Retinal pigment epithelial cell (primary cell): Measurements from ENCODE around the gene TBC1D1.

Experiments
- DNase-seq: peaks from one replicate; pipeline ENCODE4 v3.0.0-alpha.2; 2010; ENCODE audit warnings: low read depth
- H3K4me3 ChIP-seq: 2 replicates; pipeline ENCODE4 v1.5.1; 2011; ENCODE audit warnings: mild to moderate bottlenecking, low read length, control low read depth, moderate library complexity
- TF ChIP-seq, protein P1 (sequence below): conservative IDR thresholded peaks from 2 replicates; pipeline ENCODE4 v1.5.1; 2011; ENCODE audit warnings: low read depth, low read length, control low read depth, inconsistent platforms

The TBC1D1 gene

GRCh38 chr4:37902212-37902611 lies 11.3 kb downstream of the TBC1D1 start:
- TF ChIP-seq, protein P1, sequence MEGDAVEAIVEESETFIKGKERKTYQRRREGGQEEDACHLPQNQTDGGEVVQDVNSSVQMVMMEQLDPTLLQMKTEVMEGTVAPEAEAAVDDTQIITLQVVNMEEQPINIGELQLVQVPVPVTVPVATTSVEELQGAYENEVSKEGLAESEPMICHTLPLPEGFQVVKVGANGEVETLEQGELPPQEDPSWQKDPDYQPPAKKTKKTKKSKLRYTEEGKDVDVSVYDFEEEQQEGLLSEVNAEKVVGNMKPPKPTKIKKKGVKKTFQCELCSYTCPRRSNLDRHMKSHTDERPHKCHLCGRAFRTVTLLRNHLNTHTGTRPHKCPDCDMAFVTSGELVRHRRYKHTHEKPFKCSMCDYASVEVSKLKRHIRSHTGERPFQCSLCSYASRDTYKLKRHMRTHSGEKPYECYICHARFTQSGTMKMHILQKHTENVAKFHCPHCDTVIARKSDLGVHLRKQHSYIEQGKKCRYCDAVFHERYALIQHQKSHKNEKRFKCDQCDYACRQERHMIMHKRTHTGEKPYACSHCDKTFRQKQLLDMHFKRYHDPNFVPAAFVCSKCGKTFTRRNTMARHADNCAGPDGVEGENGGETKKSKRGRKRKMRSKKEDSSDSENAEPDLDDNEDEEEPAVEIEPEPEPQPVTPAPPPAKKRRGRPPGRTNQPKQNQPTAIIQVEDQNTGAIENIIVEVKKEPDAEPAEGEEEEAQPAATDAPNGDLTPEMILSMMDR, result no peak
- no peak for DNase-seq
- no peak overlapping the region for H3K4me3 ChIP-seq

DNA sequence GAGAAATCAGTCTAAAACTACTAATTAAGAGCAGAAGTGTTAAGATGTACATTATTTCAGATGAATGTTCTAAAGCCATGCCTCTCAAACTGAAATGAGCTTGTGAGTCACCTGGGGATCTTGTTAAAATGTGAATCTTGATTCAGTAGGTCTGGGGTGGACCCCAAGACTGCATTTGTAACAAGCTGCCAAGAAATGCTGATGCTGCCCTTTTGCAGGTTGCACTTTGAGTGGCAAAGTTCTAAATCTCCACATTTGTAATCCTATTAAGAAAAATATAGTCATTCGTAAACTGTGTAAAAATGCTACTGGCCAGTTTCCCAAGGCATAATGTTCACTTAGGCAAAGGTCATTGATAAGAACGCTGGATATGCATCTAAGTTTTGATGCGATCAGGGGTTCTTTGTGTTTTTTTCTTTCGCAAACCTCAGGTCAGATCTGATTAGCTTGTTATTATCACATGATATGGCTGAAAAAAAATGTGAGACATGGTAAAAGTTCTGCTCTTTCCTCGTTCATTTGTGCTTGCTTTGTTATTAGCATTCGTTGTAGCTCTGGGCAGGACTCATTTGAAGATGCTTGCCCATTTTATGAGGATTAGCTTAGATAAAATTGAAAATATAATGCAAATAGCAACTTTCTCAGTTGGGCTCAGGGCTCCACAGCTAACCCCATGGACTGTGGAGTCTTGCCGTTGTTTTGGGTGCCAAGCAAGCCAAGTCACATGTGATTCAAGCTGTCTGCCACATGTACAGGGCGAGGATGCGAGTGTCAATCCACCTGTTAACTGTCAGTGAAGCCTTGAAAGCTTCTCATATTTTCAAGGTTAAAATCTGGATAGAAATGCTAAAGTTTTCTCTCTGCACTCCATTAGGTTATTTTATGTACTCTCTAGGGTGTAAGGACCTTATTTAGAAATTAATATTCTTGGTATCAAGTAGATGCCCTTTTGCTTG lies 12.1 kb downstream of the TBC1D1 start:
- DNase-seq, result no peak
- TF ChIP-seq, protein P1, result no peak
- no peak overlapping the region for H3K4me3 ChIP-seq

GRCh38 chr4:37903901-37904300 lies 13.0 kb downstream of the TBC1D1 start:
- no peak overlapping the region for H3K4me3 ChIP-seq
- no peak for DNase-seq
- TF ChIP-seq, protein P1, result no peak

GRCh38 chr4:37904824-37905223 lies 13.9 kb downstream of the TBC1D1 start:
- DNase-seq, result no peak
- TF ChIP-seq, protein P1, result no peak
- no peak overlapping the region for H3K4me3 ChIP-seq

- no peak for DNase-seq
- no peak overlapping the region for H3K4me3 ChIP-seq
- TF ChIP-seq, protein P1, result no peak
Observed at GRCh38 chr4:37905533-37906169, 14.8 kb downstream of the TBC1D1 start.

DNA sequence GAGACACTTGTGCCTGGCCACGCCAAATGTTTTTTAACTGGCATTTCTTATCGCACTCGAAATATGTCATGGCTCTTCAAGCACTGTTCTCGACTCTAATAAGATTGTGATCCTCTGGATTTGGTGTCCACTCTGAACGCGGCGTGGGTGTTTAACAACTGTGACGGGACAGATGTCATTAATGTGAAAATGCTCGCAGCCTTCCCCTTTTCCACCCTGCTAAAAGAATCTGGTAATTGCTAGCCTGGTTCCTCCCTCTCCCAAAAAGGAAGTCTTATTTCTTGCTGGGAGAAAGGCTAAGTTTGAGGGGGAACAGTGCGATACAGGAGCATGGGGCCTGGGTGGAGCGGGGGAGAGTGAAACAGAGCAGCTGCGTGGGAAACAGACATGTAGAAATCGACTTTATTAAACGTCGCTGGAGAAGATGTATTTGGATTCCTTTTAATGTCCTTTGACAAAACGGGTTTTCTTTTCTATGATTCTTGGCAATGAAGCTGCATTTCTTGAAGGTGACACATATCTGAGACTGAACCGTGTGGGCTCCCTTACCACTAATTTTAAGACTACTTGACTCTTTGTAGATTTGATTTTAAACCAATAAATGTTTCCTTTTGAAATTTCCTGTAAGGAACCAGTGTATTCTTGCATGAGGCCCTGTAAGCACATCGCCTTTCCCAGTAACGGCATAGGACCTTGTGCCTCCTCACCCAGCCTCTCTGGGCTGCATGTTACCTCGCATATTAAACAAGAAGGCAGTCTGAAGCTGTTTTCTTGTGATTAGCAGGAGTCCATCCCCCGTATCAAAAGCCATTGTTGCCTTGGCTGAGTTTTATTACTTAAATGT lies 17.8 kb downstream of the TBC1D1 start:
- no peak overlapping the region for H3K4me3 ChIP-seq
- DNase-seq, result no peak
- TF ChIP-seq, protein P1, result no peak
